IMR-90 (cell line): ENCODE results near the gene PALLD. TPM values are rescaled to one million over a fixed set of nuclear protein-coding genes. Genes with fewer than 3 reads are reported as not detected.
A peak's percentile ranks its signal among the peaks of the same experiment; 100 is the strongest.

Experiments
- ATAC-seq: fragments of 200-7000 bp; cut with Tn5 transposase; 2 replicates; pipeline ENCODE4 v1.9.1; 2020; ENCODE audit warnings: low read depth, mild to moderate bottlenecking, moderate library complexity
- BruUV-seq: library from RNA; stranded (reverse); fragments of 400-500 nt; replicated peaks from 2 replicates; lab custom pipeline; 2021; lab: Mats Ljungman, UMichigan
- CTCF ChIA-PET: fragments of 300-600 bp; formaldehyde crosslinking; extraction: SDS; loops from one replicate; lab custom pipeline; 2021; ENCODE audit warnings: antibody characterized with exemption; lab: Yijun Ruan, JAX
- POLR2A ChIA-PET: fragments of 300-600 bp; sonication (Branson Sonifier 250); formaldehyde crosslinking; loops from one replicate; lab custom pipeline; 2022; ENCODE audit warnings: antibody characterized with exemption; ENCODE audit not compliant: unreplicated experiment; lab: Charles Lee
- DNase-seq: peaks from one replicate; pipeline ENCODE4 v3.0.0; 2013
- H2AFZ ChIP-seq: replicated peaks from 2 replicates; pipeline ENCODE3; 2013; ENCODE audit warnings: low read length, mild to moderate bottlenecking; ENCODE audit not compliant: poor library complexity
- H2AK5ac ChIP-seq: 2 replicates; pipeline ENCODE4 v1.6.1; 2013; ENCODE audit warnings: low read depth, low read length, inconsistent platforms
- H2AK9ac ChIP-seq: replicated peaks from 2 replicates; pipeline ENCODE3; 2013; ENCODE audit warnings: mild to moderate bottlenecking, low read depth, low read length, moderate library complexity; ENCODE audit not compliant: poor library complexity
- H2BK120ac ChIP-seq: 2 replicates; pipeline ENCODE4 v1.6.1; 2013; ENCODE audit warnings: low read depth, low read length, inconsistent platforms
- H2BK15ac ChIP-seq: 3 replicates; pipeline ENCODE4 v1.6.1; 2013; ENCODE audit warnings: low read depth, low read length, inconsistent platforms
- H2BK20ac ChIP-seq: 2 replicates; pipeline ENCODE4 v1.6.1; 2013; ENCODE audit warnings: low read depth, mild to moderate bottlenecking, inconsistent platforms, low read length, moderate library complexity
- H2BK5ac ChIP-seq: 2 replicates; pipeline ENCODE4 v1.6.1; 2013; ENCODE audit warnings: mild to moderate bottlenecking, low read depth, low read length, inconsistent platforms; ENCODE audit not compliant: poor library complexity, severe bottlenecking
- H3K14ac ChIP-seq: replicated peaks from 2 replicates; pipeline ENCODE4 v1.6.1; 2013; ENCODE audit warnings: low read depth, low read length, inconsistent platforms
- H3K18ac ChIP-seq: 2 replicates; pipeline ENCODE4 v1.6.1; 2013; ENCODE audit warnings: low read depth, low read length, control low read depth
- H3K23ac ChIP-seq: 2 replicates; pipeline ENCODE4 v1.6.1; 2013; ENCODE audit warnings: low read depth, low read length, inconsistent platforms
- H3K27ac ChIP-seq: 2 replicates; pipeline ENCODE4 v1.5.1; 2013; ENCODE audit warnings: mild to moderate bottlenecking, control low read depth, low read length; ENCODE audit not compliant: insufficient read depth
- H3K27me3 ChIP-seq: 2 replicates; pipeline ENCODE4 v1.6.1; 2013; ENCODE audit warnings: low read length; ENCODE audit not compliant: control insufficient read depth, insufficient read depth
- H3K36me3 ChIP-seq: 2 replicates; pipeline ENCODE4 v1.6.1; 2013; ENCODE audit warnings: low read length, mixed read lengths; ENCODE audit not compliant: control insufficient read depth, insufficient read depth
- H3K4ac ChIP-seq: 2 replicates; pipeline ENCODE4 v1.6.1; 2013; ENCODE audit warnings: low read depth, low read length, inconsistent platforms
- H3K4me1 ChIP-seq: 2 replicates; pipeline ENCODE4 v1.6.1; 2013; ENCODE audit warnings: low read length, mixed read lengths; ENCODE audit not compliant: control insufficient read depth, insufficient read depth
- H3K4me2 ChIP-seq: 2 replicates; pipeline ENCODE4 v1.6.1; 2013; ENCODE audit warnings: low read depth, mild to moderate bottlenecking, control low read depth, low read length, moderate library complexity
- H3K4me3 ChIP-seq: 2 replicates; pipeline ENCODE4 v1.5.1; 2013; ENCODE audit warnings: low read depth, mild to moderate bottlenecking, control low read depth, low read length, moderate library complexity; ENCODE audit not compliant: insufficient read depth
- H3K56ac ChIP-seq: 2 replicates; pipeline ENCODE4 v1.6.1; 2013; ENCODE audit warnings: low read length, inconsistent platforms; ENCODE audit not compliant: insufficient read depth; ENCODE audit errors: extremely low read depth
- H3K79me1 ChIP-seq, 2 experiments: 2 replicates each; pipeline ENCODE4 v1.6.1; 2013; ENCODE audit warnings: low read length in 2 of 2, inconsistent platforms in 1 of 2, low read depth in 1 of 2
- H3K9ac ChIP-seq: 2 replicates; pipeline ENCODE4 v1.6.1; 2013; ENCODE audit warnings: low read depth, low read length, control low read depth
- H3K9me1 ChIP-seq: 2 replicates; pipeline ENCODE4 v1.6.1; 2013; ENCODE audit warnings: low read length, inconsistent platforms; ENCODE audit not compliant: insufficient read depth
- H3K9me3 ChIP-seq: 2 replicates; pipeline ENCODE4 v1.6.1; 2013; ENCODE audit warnings: low read length; ENCODE audit not compliant: control insufficient read depth, insufficient read depth
- H4K20me1 ChIP-seq: 2 replicates; pipeline ENCODE4 v1.6.1; 2013; ENCODE audit warnings: low read length, inconsistent platforms; ENCODE audit not compliant: insufficient read depth
- H4K5ac ChIP-seq: 2 replicates; pipeline ENCODE4 v1.6.1; 2013; ENCODE audit warnings: mild to moderate bottlenecking, low read depth, low read length, control low read depth
- H4K8ac ChIP-seq, 2 experiments: 2 replicates each; pipeline ENCODE4 v1.6.1; 2013; ENCODE audit warnings: low read depth in 2 of 2, low read length in 2 of 2, control low read depth in 1 of 2, inconsistent platforms in 1 of 2
- H4K91ac ChIP-seq: 2 replicates; pipeline ENCODE4 v1.6.1; 2013; ENCODE audit warnings: low read depth, low read length, inconsistent platforms; ENCODE audit not compliant: insufficient read depth
- BHLHE40 ChIP-seq: fragments of 150-350 bp; IDR thresholded peaks from 2 replicates; pipeline ENCODE4 v1.6.1; 2016; ENCODE audit warnings: mild to moderate bottlenecking, low read depth, low read length
- CEBPB ChIP-seq: IDR thresholded peaks from 2 replicates; pipeline ENCODE4 v1.6.1; 2012; ENCODE audit warnings: low read depth, low read length, improper control_type of control experiment
- CHD1 ChIP-seq: IDR thresholded peaks from 2 replicates; pipeline ENCODE4 v1.6.1; 2012; ENCODE audit warnings: low read depth, low read length, improper control_type of control experiment
- CTCF ChIP-seq: conservative IDR thresholded peaks from 2 replicates; pipeline ENCODE4 v1.5.1; 2012; ENCODE audit warnings: mild to moderate bottlenecking, low read depth, low read length, improper control_type of control experiment
- ELK1 ChIP-seq: fragments of 150-350 bp; IDR thresholded peaks from 2 replicates; pipeline ENCODE4 v1.6.1; 2016; ENCODE audit warnings: low read depth, mild to moderate bottlenecking, low read length, moderate library complexity, borderline replicate concordance
- FOS ChIP-seq: fragments of 150-350 bp; IDR thresholded peaks from 2 replicates; pipeline ENCODE4 v1.6.1; 2016; ENCODE audit warnings: low read depth, low read length
- MAFK ChIP-seq: IDR thresholded peaks from 2 replicates; pipeline ENCODE4 v1.6.1; 2012; ENCODE audit warnings: low read depth, low read length, improper control_type of control experiment
- MAZ ChIP-seq: IDR thresholded peaks from 2 replicates; pipeline ENCODE4 v1.6.1; 2012; ENCODE audit warnings: low read depth, mild to moderate bottlenecking, low read length, improper control_type of control experiment, moderate library complexity, borderline replicate concordance
- MXI1 ChIP-seq: IDR thresholded peaks from 2 replicates; pipeline ENCODE4 v1.6.1; 2012; ENCODE audit warnings: low read depth, mild to moderate bottlenecking, low read length, moderate library complexity, borderline replicate concordance
- NFE2L2 ChIP-seq: fragments of 150-350 bp; IDR thresholded peaks from 2 replicates; pipeline ENCODE4 v1.6.1; 2016; ENCODE audit warnings: low read depth, mild to moderate bottlenecking, low read length
- POLR2A ChIP-seq: IDR thresholded peaks from 2 replicates; pipeline ENCODE4 v1.6.1; 2012; ENCODE audit warnings: mild to moderate bottlenecking, low read depth, low read length
- RAD21 ChIP-seq: IDR thresholded peaks from 2 replicates; pipeline ENCODE4 v1.6.1; 2012; ENCODE audit warnings: low read length, improper control_type of control experiment
- RCOR1 ChIP-seq: IDR thresholded peaks from 2 replicates; pipeline ENCODE4 v1.6.1; 2012; ENCODE audit warnings: mild to moderate bottlenecking, low read length, improper control_type of control experiment; ENCODE audit not compliant: insufficient replicate concordance
- RFX5 ChIP-seq: IDR thresholded peaks from 2 replicates; pipeline ENCODE4 v1.8.0; 2012; ENCODE audit warnings: low read depth, mild to moderate bottlenecking, low read length, moderate library complexity
- SMC3 ChIP-seq: fragments of 150-350 bp; IDR thresholded peaks from 2 replicates; pipeline ENCODE4 v1.6.1; 2016; ENCODE audit warnings: low read depth, mild to moderate bottlenecking, antibody characterized with exemption, low read length, moderate library complexity
- USF2 ChIP-seq: fragments of 150-350 bp; IDR thresholded peaks from 2 replicates; pipeline ENCODE4 v1.6.1; 2017; ENCODE audit warnings: mild to moderate bottlenecking, antibody characterized with exemption, low read length, low read depth
- dilution Hi-C: fragments of 300-500 bp; cut with HindIII; formaldehyde crosslinking; loops from one replicate; pipeline ENCODE4 v1.14.3; 2018; ENCODE audit warnings: low sequenced_read_pairs; ENCODE audit not compliant: unreplicated experiment
- in situ Hi-C: fragments of 300-500 bp; cut with MboI; formaldehyde crosslinking; loops from 3 replicates; pipeline ENCODE4 v1.14.3; 2019; ENCODE audit warnings: low sequenced_read_pairs, inconsistent platforms, mixed read lengths
- intact Hi-C: fragments of 100-400 bp; cut with micrococcal nuclease; formaldehyde crosslinking; loops from 2 replicates; pipeline ENCODE4 v1.10.0; 2022
- polyA plus RNA-seq, 3 experiments: library from polyadenylated mRNA; depleted of rRNA; stranded (reverse); fragments of >200 nt; gene quantifications; 2 replicates each; pipeline ENCODE4 v1.2.3, GENCODE V29; 2012; ENCODE audit warnings: low replicate concordance in 1 of 3
- total RNA-seq: library from RNA; depleted of rRNA; stranded (reverse); fragments of >200 nt; gene quantifications from 2 replicates; pipeline ENCODE4 v1.2.3, GENCODE V29; 2012

Gene PALLD
- total and polyA plus RNA-seq, 2 of the 4 experiments (the other 2 are of a cell fraction): 91.0 to 91.9 TPM

- H3K27me3 ChIP-seq: no peaks in the 10 kb centered on the region
- TF ChIP-seq BHLHE40 (no peak), NFE2L2 (no peak), RCOR1 (no peak), POLR2A (no peak), USF2 (no peak), RAD21 (no peak), RFX5 (no peak), CTCF (no peak), MAFK (no peak), CEBPB (no peak), CHD1 (no peak), ELK1 (no peak), MAZ (no peak), MXI1 (no peak), FOS (no peak), SMC3 (no peak)
- peaks cover 14% of the 10 kb centered on the region for H3K9me1 ChIP-seq
- CTCF ChIA-PET: no interaction called here
- H4K5ac ChIP-seq: no peak overlapping the region
- no peak overlapping the region for H4K8ac ChIP-seq
- H3K4me2 ChIP-seq: 0 out of 2 replicates have a peak overlapping the region, but pooled peaks have one; percentile 26
- DNase-seq: peak; percentile 81
- no peak overlapping the region for H2BK120ac ChIP-seq
- no peak overlapping the region for H3K18ac ChIP-seq
- peak overlapping the region; percentile 22; the same call in 1 of the 2 replicates for H3K56ac ChIP-seq
- no peaks in the 10 kb centered on the region; the same call in none of the 2 replicates for H4K20me1 ChIP-seq
- in situ Hi-C loops (no loop called here), intact Hi-C loops (no loop called here), dilution Hi-C loops (no loop called here)
- no peak overlapping the region for H2BK20ac ChIP-seq
- H2BK5ac ChIP-seq: peak overlapping the region; percentile 85
- H2AK5ac ChIP-seq: no peak overlapping the region
- H3K27ac ChIP-seq: peak overlapping the region; percentile 45; the same call in 1 of the 2 replicates
- H3K36me3 ChIP-seq: peaks cover 27% of the 10 kb centered on the region
- H2BK15ac ChIP-seq: no peak overlapping the region
- H3K4ac ChIP-seq: no peak overlapping the region
- H2AK9ac ChIP-seq: no peak overlapping the region
- peaks cover 4% of the 10 kb centered on the region for H3K9me3 ChIP-seq
- H4K91ac ChIP-seq: no peak overlapping the region
- no peak overlapping the region for H3K14ac ChIP-seq
- H3K4me1 ChIP-seq: peaks cover 22% of the 10 kb centered on the region
- no peak overlapping the region for H3K4me3 ChIP-seq
- ATAC-seq: peak; percentile 52
- no peak overlapping the region for H2AFZ ChIP-seq
- H3K9ac ChIP-seq: no peak overlapping the region
- H3K23ac ChIP-seq: no peak overlapping the region
- peaks cover 47 to 70% of the 10 kb centered on the region in 2 experiments for H3K79me1 ChIP-seq
- BruUV-seq: no TSS peak
- POLR2A ChIA-PET: interaction anchor here (0.6 kb wide), 1 partner anchor 99 kb away, joined by 18 read pairs; no protein-coding TSS in a partner anchor
Measured at GRCh38 chr4:168883513-168883912, 386.7 kb downstream of the PALLD start.
